Subcutaneous preadipocyte (primary cell): ENCODE results near the gene SDCCAG8. TPM values are rescaled to one million over a fixed set of nuclear protein-coding genes. Genes with fewer than 3 reads are reported as not detected.

ENCODE experiments used
- small RNA-seq: library from RNA; depleted of rRNA; stranded (forward); fragments of <200 nt; gene quantifications from one replicate; pipeline ENCODE3, GENCODE V24; 2012
- total RNA-seq: library from RNA; depleted of rRNA; stranded (reverse); fragments of >200 nt; gene quantifications from 2 replicates; pipeline ENCODE4 v1.2.3, GENCODE V29; 2012

Gene SDCCAG8
- total RNA-seq: 53.6 and 75.1 TPM in 2 replicates

GRCh38 chr1:243255791-243256512, at the start of gene SDCCAG8:
TSS of gene SDCCAG8 (plus strand) at chr1:243256041. CDS start at chr1:243256174, 133 bp downstream.

GRCh38 chr1:243254927-243255790, 682 bp upstream of the SDCCAG8 start, which contains the start of gene CEP170:
TSS of gene CEP170 (minus strand) at chr1:243255281. CDS start at chr1:243225280, 30,001 bp downstream.

Small RNAs within 50 kb of the gene (small RNA-seq; reads per million reads assigned to genes)
- 0.85 reads per million, percentile 51 among the genes with 10 or more reads in this experiment for gene MIR4677

Other genes with a start within 250 kb of the SDCCAG8 start
- gene CEP170, start 760 bp upstream of the SDCCAG8 start, total RNA-seq: 109 and 247 TPM in 2 replicates